Activated CD8-positive, alpha-beta memory T cell treated with anti-CD3 and anti-CD28 coated beads, Interleukin-2, amount 50 U/mL, for 48 hours (primary cell): Measurements from ENCODE around the gene SORCS1.

Source experiments
- DNase-seq: peaks from one replicate; pipeline ENCODE4 v3.0.0-alpha.2; 2020

Gene SORCS1

DNA sequence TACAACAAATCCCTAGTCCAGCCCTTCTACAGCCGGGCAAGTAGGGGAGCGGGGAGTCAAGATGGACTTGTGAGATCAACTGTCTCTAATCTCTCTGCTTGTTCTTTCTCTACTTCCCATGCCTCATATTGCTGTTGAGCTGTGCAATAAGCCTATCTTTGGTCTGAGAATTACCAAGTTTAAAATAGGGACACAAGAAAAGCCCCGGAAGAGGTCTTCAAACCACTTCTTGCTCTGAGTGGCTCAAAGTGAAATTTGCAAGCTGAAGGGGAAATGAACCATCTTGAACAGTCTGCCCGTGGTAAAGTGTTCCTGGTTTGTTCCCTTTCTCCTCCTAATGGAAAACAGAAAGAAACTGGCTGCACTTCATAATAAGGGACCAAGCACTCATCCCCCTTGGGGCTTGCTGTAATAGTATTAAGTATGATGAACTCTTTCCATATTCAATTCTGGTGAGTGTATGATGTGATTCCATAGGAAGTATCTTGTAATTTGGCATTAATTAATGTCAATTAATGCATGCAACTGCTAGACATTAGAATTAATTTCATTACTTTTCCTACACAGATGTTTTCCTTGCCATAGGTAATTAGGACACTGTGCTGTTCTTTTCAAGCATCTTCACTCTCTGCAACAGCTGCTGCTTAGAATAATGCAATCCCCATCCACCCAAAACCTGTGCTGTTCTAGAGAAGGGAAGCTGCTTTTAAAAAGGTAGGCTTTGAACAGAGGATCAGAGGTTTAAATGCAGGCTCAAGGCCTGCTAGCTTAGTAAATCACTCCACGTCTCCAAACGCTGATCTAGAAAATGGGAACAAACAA lies 449.6 kb downstream of the SORCS1 start:
- no peak for DNase-seq

DNA sequence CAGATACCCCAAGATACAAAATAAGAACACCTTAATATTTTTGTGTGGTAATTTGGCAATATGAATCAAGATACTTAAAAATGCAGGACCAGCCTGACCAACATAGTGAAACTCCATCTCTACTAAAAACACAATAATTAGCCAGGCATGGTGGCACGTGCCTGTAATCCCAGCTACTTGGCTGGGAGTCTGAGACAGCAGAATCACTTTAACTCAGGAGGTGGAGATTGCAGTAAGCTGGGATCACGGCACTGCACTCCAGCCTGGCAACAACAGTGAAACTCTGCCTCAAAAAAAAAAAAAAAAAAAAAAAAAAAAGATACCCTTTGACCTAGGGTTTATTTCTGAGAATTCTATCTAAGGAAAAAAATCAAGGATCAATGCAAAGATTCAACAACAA lies 450.7 kb downstream of the SORCS1 start:
- DNase-seq: no peak

DNA sequence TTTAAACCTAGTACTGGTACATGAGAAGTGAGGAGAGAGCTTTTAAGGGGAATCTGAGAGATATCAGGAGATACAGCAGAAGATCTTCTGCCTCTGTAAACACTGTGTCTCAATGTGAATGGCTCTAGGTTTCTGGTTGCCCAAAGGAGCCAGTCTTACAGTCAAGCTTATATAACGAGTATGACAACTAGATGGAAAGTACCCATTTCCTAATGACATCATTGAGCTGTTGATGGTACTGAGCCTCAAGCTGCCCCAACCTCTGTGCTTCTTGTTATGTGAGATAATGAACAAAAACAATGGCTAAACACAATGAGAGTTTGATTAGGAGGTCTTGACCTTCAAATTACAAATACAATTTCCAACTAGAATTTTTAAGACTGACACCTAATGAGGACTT lies 451.5 kb downstream of the SORCS1 start:
- DNase-seq: no peak

DNA sequence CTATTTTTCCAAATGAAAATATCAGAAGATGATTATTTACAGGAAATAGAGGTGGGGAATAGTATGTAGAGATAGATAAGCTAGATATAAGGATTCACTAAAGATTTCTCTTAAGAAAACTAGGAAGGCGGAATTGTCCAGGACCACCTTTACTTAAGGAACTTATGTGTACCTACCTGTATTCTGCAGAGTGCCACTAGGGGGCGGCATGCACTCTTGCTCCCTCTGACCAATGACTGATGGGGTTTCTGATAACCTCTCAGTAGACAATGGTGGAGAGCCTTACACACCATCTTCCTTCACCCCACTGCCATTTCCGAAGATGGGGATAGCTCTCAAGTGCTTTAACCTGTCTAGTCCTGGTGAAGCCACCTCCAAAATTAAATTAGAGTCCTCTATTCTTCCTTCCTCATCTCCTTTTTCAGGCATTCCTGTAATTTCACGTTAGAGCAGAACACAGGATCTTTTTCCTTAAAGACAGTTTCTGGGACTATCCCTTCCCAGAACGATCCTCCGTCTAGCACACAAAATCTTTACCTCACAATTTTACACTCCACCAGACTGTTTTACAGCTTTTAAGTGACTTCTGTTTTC lies 453.1 kb downstream of the SORCS1 start:
- peak; percentile 74 for DNase-seq

DNA sequence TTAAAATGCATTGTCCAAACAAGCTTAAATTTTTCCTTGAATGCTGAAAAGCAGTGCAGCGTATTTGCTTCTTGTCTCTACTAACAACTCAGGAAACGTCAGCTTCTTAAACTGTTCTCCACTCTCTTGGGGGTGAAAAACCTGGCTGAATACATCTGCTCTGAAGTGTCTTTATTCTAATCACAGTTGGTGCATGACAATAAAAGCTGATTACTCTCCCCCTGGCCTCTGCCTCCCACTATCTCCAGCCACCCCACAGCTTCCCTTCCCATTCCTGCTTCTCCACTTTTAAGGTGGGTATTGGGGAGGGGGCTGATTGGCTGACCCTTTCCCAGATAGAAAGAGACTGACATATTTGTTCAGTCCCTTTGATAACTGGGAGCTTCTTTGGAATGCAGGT lies 456.0 kb downstream of the SORCS1 start:
- no peak for DNase-seq

DNA sequence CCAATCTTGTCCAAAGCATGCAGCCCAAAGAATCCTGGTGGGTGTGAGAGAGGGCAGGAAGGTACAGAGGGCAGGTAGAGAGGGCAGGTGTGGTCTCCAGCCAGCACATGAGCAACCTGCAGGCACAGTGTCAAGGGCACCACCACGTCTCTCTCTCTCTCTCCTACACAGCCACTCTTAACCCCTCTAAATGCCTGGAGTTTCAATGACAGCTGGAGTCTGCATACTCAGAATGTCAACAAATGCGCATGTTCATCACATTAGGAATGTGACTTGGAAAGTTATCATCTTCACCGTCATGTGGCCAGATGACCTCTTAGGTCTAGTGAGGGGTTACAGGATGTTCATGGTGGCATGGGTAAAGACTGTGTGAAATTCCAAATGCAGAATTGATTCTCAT lies 456.8 kb downstream of the SORCS1 start:
- no peak for DNase-seq

DNA sequence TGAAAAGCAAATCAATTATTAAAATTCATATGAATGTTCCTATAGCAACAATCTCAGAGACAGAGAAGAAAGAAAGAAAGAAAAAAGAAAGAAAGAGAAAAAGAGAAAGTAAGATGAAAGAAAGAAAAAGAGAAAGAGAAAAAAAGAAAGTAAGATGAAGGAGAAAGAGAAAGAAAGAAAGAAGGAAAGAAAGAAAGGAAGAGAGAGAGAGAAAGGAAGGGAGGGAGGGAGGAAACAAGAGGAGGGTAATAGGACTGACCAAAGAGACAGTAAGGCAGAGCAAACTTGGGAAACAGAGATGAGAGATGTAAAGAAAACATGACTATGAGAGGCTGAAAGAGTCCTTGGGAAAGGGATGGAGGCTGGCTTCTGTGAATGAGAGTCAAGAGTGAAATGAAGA lies 458.4 kb downstream of the SORCS1 start:
- no peak for DNase-seq

DNA sequence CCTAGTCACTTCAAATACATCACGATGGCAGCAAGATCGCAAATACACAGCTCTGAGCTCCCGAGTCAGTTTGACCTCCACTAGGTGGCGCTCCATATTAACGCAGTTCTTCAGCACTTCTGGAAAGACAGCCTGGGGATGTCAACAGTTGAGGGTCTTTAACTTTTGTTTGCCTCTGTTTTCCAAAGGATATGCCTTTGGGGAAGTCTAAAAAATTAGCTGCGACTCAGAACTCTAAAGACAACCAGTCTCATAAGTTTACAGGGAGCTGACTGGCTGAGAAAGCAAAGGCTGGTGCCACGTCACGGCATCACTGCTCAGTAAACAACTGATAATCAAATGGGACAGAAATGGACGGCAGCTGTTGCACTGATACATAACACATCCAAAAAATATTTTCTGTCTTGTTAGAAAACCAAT lies 458.8 kb downstream of the SORCS1 start:
- DNase-seq: peak; percentile 64

DNA sequence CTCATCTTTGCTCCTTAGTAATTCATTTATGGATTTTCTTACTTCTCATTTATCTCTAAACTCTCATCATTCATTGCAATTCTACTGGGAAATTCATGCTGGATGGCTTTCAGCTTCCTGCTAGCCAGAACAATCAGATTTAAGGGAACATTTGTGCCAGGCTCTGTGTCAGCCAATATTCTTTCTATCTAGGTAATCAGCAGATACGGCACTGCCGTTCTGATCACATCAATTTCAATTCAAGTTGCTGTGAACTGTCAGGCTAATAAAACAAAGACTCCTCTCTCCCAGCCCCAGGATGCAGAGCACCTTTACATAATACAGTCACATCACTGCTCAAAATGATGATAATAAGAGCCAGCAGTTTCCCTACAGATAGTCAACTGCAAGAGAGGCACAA lies 468.3 kb downstream of the SORCS1 start:
- DNase-seq: no peak

DNA sequence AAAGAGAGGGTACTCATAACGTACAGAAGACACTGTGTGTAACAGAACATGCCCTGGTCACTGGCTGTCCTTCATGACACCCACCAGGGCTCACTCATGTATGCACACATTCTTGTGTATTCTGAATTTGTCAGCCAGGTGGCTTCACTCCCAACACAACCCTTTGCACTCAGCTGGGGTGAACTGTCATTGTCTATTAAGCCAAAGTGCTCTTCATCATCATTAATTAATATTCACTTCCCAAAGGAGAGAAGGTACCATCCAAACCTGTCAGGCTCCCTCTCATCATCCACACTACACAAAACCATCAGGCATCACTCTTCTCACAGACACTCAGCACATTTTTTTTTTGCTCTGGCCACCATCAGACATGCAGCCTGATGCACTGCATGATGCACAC lies 469.8 kb downstream of the SORCS1 start:
- DNase-seq: no peak

DNA sequence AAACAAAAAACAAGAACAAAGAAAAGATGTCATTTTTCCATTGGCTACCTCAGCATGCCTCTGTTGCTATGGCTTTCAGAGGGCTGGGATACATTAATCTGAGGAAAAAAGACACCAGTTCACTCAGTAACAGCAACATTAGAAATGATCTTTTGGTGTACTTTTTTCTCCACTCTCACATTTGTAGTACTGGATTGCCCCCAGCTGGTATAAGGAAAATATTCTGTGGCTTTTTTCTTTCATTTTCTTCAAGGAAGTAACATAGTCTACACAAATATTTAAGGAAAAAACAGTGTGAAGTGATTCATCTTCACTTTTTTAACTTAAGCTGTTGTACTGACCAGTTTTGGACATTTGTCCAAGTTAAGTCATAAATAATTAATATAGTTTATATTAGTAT lies 482.3 kb downstream of the SORCS1 start:
- DNase-seq: no peak

DNA sequence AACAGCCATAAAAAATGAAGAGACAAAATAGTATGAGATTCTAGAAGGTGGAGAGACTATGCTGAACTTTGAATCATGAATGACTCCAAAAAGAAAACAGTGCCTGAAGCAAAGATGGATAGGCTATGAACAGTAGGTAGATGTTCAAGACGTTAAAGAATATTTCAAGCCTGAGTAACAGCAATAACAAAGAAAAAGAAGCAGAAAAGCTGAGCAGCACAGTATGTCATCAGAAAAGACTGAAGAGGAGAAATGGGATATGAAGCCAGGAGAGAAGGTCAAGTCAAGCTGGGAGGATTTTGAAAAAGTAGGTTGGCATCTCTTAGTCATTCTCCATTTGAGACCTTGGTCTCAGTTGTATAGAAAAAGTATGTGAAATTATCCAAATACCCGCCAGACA lies 484.4 kb downstream of the SORCS1 start:
- no peak for DNase-seq

DNA sequence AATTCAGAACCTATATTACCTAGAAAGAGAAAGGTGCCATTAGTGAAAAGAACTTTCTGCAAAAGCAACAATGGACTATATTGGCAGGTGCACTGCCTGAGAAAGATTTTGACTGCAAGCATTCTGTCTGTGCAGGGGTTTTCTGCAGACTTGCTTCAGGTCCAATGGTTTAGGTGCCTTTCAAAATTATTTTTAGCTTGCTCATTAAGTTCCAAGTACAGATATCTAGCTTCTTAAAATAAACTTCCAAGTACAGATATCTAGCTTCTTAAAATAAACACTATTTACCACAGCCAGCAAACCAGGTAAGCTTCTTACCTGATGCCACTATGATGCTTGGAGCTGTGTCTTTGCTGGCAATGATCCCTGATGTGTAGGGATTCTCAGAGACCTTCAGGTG lies 485.2 kb downstream of the SORCS1 start:
- no peak for DNase-seq

DNA sequence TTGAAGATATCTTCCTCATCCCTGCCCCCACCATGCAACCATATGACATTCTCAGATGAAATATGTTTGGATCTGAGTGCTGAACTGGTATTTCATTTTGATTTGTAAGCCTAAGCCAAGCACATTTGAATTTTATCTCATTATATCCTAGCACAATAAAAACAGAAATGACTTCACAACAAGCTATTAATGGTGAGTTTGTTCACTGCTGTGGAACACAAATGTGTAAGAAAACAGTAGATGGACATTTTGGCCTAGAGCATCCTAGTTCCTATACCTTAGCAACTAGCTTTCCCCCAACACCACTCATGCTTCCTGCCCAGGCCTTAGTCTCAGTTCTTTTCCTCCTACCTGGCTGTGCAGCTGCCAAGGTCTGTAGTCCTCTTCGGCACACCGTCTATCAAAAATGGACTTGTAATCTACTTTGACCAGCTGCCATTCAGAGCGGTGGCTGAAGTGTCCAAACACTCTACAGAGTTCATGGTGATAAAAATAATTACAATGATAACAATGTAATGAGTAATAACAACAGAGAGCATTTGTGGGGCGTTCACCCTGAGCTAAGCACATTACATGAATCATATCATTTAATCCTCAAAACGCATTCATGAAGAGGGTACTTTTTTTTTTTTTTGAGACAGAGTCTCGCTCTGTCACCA lies 491.9 kb downstream of the SORCS1 start:
- DNase-seq: no peak

DNA sequence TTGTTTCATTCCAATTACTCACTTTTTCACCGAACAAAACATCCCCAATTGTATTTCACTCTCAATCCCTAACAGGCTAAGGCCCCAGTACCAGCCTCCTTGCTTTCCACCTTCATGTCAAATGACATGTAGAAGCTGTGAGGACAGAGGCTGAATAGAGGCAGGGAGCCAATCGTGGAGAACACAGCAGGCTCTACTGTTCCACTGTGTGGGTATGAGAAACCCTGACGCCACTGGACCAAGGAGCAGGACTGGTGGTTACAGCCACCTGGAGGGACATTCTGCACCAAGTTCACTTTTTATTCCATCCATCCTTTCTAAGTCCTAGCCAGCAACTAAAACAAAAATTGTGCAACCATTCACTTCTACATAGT lies 502.8 kb downstream of the SORCS1 start:
- no peak for DNase-seq

DNA sequence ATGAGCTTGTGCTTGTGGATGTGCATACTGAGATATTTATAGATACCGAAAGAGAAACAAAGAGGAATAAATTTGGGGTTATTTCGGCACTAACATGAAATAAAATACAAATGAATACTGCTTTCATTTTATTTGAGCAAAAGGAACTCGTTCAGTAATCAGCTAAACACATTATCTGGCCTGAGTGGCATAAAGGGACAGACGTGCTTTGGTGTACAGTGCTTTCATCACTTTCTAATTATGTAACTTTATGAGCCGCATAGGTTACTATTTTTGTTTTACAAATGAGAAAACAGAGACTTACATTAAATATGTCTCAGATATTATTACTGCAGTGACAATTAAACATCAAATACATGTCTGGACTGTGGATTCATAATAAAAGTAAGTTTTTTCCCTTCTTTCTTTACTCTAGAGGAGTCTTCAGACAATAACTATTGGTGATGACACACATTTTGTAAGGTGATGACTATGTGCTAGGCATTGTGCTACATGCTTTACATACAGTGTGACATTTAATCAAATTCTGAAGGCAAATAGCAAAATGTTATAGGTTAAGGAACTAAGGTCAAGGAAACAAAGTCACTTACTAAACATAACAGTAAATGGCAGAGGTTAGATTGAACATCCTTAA lies 503.3 kb downstream of the SORCS1 start:
- no peak for DNase-seq

DNA sequence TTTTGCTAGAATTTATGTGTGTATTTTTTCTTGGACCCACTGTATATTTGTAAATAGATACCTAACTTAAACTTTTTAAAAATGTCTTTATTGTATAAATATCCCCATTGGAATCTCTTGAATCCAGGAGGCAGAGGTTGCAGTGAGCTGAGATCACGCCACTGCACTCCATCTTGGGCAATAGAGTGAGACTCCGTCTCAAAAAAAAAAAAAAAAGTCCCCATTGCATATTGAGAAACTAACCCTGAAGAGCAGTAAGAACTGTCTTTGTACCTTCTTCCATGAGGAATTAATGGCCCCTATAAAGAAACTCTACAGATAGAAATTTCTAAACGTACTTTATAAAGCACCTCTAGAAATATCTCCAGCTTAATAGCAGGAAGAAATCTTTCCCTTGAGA lies 504.0 kb downstream of the SORCS1 start:
- no peak for DNase-seq

DNA sequence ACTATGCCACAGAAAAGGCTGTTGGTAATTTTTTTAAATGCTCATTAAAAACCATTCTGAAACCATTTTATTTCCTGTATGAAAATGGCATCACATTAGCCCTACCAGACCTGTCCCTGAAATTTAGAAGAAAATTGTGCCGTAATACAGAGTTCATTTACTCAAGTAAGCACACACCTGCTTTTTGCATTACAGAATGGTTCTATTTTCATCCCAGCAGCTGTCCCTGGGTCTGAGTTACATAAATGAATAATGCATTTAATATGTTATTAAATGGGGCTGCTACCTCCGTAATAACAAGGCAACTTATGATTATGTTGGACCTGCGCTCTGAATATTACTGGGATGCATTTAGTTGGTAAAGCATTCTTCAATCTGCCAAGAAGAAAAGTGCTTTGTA lies 508.9 kb downstream of the SORCS1 start:
- no peak for DNase-seq

DNA sequence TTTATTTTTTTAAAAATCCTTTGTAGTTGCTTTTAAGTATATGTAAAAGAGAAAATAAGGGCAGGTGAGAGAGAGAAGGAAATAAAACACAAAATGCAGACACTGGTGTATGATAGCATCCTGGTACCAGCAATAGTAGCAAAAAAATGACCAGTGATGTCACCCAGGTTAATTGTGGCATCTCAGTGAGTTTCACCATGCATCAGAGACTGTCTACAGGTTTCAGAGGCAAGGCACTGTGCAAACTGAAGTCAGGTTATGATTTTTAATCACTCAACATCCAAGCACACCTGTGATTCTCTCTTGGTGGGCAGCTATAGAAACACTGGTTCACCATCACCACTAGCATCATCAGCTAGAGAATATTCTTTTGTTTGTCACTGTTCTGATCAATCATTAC lies 509.3 kb downstream of the SORCS1 start:
- no peak for DNase-seq

DNA sequence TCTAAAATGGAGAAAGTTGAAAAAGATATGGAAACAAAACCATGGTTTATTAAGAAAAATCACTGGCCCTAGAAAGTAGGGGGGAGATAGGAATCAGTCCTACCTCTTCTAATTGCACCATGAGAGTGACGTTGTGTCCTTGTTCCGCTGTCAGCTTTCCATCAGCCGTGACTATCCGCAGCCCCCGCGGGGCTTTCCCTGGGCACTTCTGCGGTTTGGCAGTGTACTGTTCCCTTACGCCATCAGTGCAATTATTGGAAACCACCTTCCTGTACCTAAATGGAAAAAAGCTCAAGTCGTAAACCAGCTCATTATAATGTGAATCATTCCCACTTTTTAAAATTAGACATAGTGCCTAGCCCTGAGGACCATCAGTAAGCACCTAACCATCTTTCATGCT lies 512.2 kb downstream of the SORCS1 start:
- no peak for DNase-seq

DNA sequence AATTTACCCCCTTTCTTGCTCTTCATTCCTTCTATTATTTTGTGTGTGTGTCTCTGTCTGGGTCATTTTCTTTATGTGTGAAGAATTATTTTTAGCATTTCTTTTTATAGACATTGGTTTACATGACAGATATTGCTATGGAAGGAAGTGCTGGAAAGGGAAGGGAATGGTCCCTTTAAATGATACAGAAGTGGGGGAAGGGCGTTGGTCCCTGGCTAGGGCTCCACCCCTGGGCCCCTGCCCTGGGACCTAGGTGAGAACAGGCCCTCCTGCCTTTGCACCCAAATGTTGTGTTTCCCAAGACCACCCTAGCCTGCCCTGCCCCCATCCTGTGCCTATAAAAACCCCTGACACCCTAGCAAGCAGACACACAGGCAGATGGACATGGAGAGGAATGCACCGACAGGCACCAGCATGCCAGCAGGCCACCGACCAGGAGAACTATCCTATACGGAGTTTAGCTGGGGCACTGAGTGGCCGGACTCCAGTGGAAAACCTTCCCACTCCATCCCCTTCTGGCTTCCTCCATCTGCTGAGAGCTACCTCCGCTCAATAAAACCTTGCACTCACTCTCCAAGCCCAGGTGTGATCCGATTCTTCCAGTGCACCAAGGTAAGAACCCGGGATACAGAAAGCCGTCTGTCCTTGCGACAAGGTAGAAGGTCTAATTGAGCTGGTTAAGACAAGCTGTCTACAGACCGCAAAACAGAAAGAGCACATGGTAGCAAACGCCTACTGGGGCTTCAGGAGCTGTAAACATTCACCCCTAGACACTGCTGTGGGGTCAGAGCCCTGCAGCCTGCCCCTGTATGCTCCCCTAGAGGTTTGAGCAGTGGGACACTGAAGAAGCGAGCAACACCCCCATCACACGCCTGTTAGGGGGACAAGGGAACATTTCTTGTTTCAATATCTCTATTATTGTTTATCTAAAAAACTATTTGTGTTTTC lies 515.7 kb downstream of the SORCS1 start:
- DNase-seq: no peak

DNA sequence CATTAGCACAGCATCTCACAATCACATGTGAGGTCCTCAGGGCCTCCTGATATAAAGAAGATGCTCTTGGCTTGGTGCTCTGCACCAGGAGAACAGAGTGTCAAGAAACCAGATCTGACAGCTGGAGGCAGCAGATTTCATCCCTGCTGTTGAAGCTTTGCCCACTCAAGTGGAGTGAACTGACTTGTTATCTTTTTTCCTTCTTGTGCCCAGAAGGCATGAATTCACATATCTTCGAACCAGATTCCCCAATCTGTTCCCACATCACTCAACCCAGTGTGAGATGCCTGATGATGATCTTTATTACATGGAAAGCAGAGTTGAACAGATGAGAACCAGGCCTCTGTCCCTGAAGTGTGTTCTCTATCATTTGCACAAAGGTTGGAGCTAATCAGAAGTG lies 521.0 kb downstream of the SORCS1 start:
- no peak for DNase-seq

DNA sequence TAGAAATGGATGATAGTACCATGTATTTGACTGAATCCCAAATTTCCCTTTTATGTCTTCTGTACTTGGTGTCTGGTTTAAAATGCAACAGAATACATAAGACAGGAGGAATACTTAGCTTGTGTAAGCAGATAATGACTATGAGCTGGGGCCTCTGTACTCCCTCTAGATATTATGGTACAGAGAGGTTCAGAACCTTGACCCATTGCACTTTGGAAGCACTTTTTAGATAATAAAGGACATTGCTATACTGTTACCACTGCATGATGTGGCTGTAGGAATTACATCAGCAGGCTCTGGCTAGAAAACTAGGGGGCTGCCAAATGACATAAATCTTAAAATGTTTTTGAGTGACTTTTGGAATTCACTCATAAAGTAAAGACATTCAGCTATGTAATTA lies 526.6 kb downstream of the SORCS1 start:
- no peak for DNase-seq
